ENCODE measurements around the gene BEGAIN.

GRCh38 chr14:100573757-100574641 is 13.2 kb downstream of the BEGAIN start:
- TF ChIP-seq CTCF (IDR thresholded peaks at IDR 0.05; ENCODE audit: insufficient read depth, low read depth, low read length) = no peak
- no peak for TF ChIP-seq EZH2 (IDR thresholded peaks at IDR 0.05; ENCODE audit: insufficient read depth, low read length)

Measured in astrocyte (in vitro differentiated cells and primary cell).